K562 (cell line): Measurements from ENCODE around the gene NUP188. TPM values are rescaled to one million over a fixed set of nuclear protein-coding genes. Genes with fewer than 3 reads are reported as not detected.

Experiments
- ATAC-seq: fragments of 200-7000 bp; cut with Tn5 transposase; 3 replicates; pipeline ENCODE4 v1.9.1; 2020; ENCODE audit warnings: moderate library complexity
- BruUV-seq: library from RNA; stranded (reverse); fragments of 400-500 nt; replicated peaks from 2 replicates; lab custom pipeline; 2021; lab: Mats Ljungman, UMichigan
- CTCF ChIA-PET: fragments of 300-600 bp; formaldehyde crosslinking; extraction: SDS; loops from one replicate; lab custom pipeline; 2021; ENCODE audit warnings: low intra/inter-chr PET ratio; lab: Yijun Ruan, JAX
- POLR2A ChIA-PET: fragments of 300-600, 350-650 bp; sonication (Branson Sonifier 250); formaldehyde crosslinking; extraction: SDS; loops from one replicate; lab custom pipeline; 2021; ENCODE audit warnings: antibody characterized with exemption, inconsistent platforms; lab: Yijun Ruan, JAX
- DNase-seq, 4 experiments: peaks; one replicate each; pipeline versions ENCODE4 v3.0.0 to v3.0.0-alpha.2; 2011 to 2018; ENCODE audit warnings: low spot score in 3 of 4, mixed read lengths in 3 of 4; ENCODE audit errors: extremely low read depth in 1 of 4
- FAIRE-seq: peaks from 2 replicates; lab custom pipeline; 2011; peaks lifted over from hg19 to GRCh38; lab: Jason Lieb, UNC
- H2AFZ ChIP-seq: 2 replicates; pipeline ENCODE4 v1.6.0; 2011; ENCODE audit warnings: low read depth, low read length, control low read depth, inconsistent platforms
- H3K27ac ChIP-seq: fragments of 200-600 bp; 3 replicates; pipeline ENCODE4 v1.8.0; 2011; ENCODE audit warnings: low read depth, mild to moderate bottlenecking, control low read depth, inconsistent platforms, low read length, moderate library complexity, mixed read lengths; ENCODE audit errors: extremely low read depth
- H3K27me3 ChIP-seq, 2 experiments: fragments of 300-600 bp in 1 of 2; 2 replicates in 1 of 2; 3 replicates in 1 of 2; pipeline versions ENCODE4 v1.6.0 to v1.8.0; 2011; ENCODE audit warnings: inconsistent platforms in 2 of 2, low read length in 2 of 2, mild to moderate bottlenecking in 1 of 2, mixed read lengths in 1 of 2, moderate library complexity in 1 of 2; ENCODE audit not compliant: control insufficient read depth in 2 of 2, insufficient read depth in 2 of 2
- H3K36me3 ChIP-seq: fragments of 300-600 bp; 3 replicates; pipeline ENCODE4 v1.8.0; 2011; ENCODE audit warnings: mild to moderate bottlenecking, low read length, inconsistent platforms; ENCODE audit not compliant: control insufficient read depth, insufficient read depth
- H3K4me1 ChIP-seq, 2 experiments: fragments of 200-600 bp in 1 of 2; replicated peaks in 1 of 2; 2 replicates in 1 of 2; 3 replicates in 1 of 2; pipeline versions ENCODE4 v1.5.1 to v1.8.0; 2011; ENCODE audit warnings: inconsistent platforms in 2 of 2, low read length in 2 of 2, mild to moderate bottlenecking in 1 of 2, mixed read lengths in 1 of 2, moderate library complexity in 1 of 2; ENCODE audit not compliant: control insufficient read depth in 2 of 2, insufficient read depth in 2 of 2
- H3K4me2 ChIP-seq: 2 replicates; pipeline ENCODE4 v1.6.1; 2011; ENCODE audit warnings: low read length, control low read depth, inconsistent platforms, mixed read lengths; ENCODE audit not compliant: insufficient read depth
- H3K4me3 ChIP-seq: fragments of 200-600 bp; sonication (generic), shearing (Covaris generic); 2 replicates; pipeline ENCODE4 v1.5.1; 2016; ENCODE audit warnings: control low read depth, inconsistent platforms
- H3K79me2 ChIP-seq: fragments of 200-600 bp; 3 replicates; pipeline ENCODE4 v1.8.0; 2011; ENCODE audit warnings: low read length, inconsistent platforms; ENCODE audit not compliant: control insufficient read depth, insufficient read depth
- H3K9ac ChIP-seq, 2 experiments: 2 replicates each; pipeline versions ENCODE4 v1.6.0 to v1.6.1; 2011; ENCODE audit warnings: low read depth in 2 of 2, low read length in 2 of 2, control low read depth in 1 of 2, inconsistent platforms in 1 of 2, mild to moderate bottlenecking in 1 of 2, mixed read lengths in 1 of 2; ENCODE audit not compliant: insufficient read depth in 1 of 2
- H3K9me1 ChIP-seq: one replicate; pipeline ENCODE4 v1.6.0; 2011; ENCODE audit warnings: inconsistent platforms, mild to moderate bottlenecking, low read length, moderate library complexity; ENCODE audit not compliant: control insufficient read depth, insufficient read depth
- H3K9me3 ChIP-seq: replicated peaks from 2 replicates; pipeline ENCODE4 v1.5.1; 2011; ENCODE audit warnings: low read depth, low read length, inconsistent platforms; ENCODE audit not compliant: control insufficient read depth, insufficient read depth
- H4K20me1 ChIP-seq: replicated peaks from 2 replicates; pipeline ENCODE4 v1.6.1; 2011; ENCODE audit warnings: low read length, inconsistent platforms, mixed read lengths; ENCODE audit not compliant: control insufficient read depth, insufficient read depth
- CSDE1 ChIP-seq, 2 experiments: fragments of 450-650 bp; IDR thresholded peaks; 2 replicates each; pipeline ENCODE4 v1.6.1; 2016; ENCODE audit warnings: mild to moderate bottlenecking in 1 of 2
- DACH1 ChIP-seq: fragments of 450-650 bp; IDR thresholded peaks from 2 replicates; pipeline ENCODE4 v1.6.1; 2018; ENCODE audit not compliant: partially characterized antibody
- ESRRA ChIP-seq: fragments of 450-650 bp; IDR thresholded peaks from 2 replicates; pipeline ENCODE4 v1.6.1; 2014; ENCODE audit warnings: low read depth, mild to moderate bottlenecking, moderate library complexity, borderline replicate concordance
- FOXK2 ChIP-seq, 2 experiments: fragments of 450-650 bp; IDR thresholded peaks in 1 of 2; conservative IDR thresholded peaks in 1 of 2; 2 replicates each; pipeline ENCODE4 v1.6.1; 2016; ENCODE audit warnings: low read depth in 2 of 2, mild to moderate bottlenecking in 1 of 2
- FOXM1 ChIP-seq, 2 experiments: fragments of 450-650 bp in 1 of 2; sonication (generic) in 1 of 2; formaldehyde crosslinking in 1 of 2; IDR thresholded peaks; 2 replicates each; pipeline versions ENCODE4 v1.6.1 to v1.9.0; 2017 to 2022; ENCODE audit warnings: low read depth in 2 of 2, mild to moderate bottlenecking in 2 of 2, missing genetic modification reagents in 1 of 2, moderate library complexity in 1 of 2
- HMG20B ChIP-seq: fragments of 250-450 bp; sonication (Bioruptor Pico); IDR thresholded peaks from 2 replicates; pipeline ENCODE4 v1.5.0; 2021; ENCODE audit warnings: mild to moderate bottlenecking
- NCOA4 ChIP-seq: fragments of 450-650 bp; IDR thresholded peaks from 2 replicates; pipeline ENCODE4 v1.6.1; 2018; ENCODE audit warnings: mild to moderate bottlenecking; ENCODE audit not compliant: partially characterized antibody
- RBM25 ChIP-seq: fragments of 200-400 bp; formaldehyde crosslinking; IDR thresholded peaks from 2 replicates; pipeline ENCODE4 v1.6.1; 2018; ENCODE audit warnings: low read length, low read depth, moderate library complexity; ENCODE audit not compliant: severe bottlenecking
- ZFX ChIP-seq: sonication (generic); formaldehyde crosslinking; IDR thresholded peaks from 2 replicates; pipeline ENCODE4 v1.8.0; 2022; ENCODE audit warnings: mild to moderate bottlenecking, missing genetic modification reagents, moderate library complexity
- ZNF140 ChIP-seq: fragments of 250-450 bp; sonication (Bioruptor Pico); IDR thresholded peaks from 2 replicates; pipeline ENCODE4 v1.8.0; 2021; ENCODE audit warnings: moderate library complexity, mild to moderate bottlenecking, inconsistent platforms
- ZNF316 ChIP-seq: fragments of 450-650 bp; IDR thresholded peaks from 2 replicates; pipeline ENCODE4 v1.6.1; 2016
- ZNF354B ChIP-seq: fragments of 250-450 bp; sonication (Bioruptor Pico); IDR thresholded peaks from 2 replicates; pipeline ENCODE4 v1.4.0; 2020
- WGBS: fragments of 100-300 bp; shearing (Covaris generic); methylation state at CpG from one replicate; pipeline ENCODE4 v1.1.6; 2016; ENCODE audit warnings: low coverage, mixed read lengths; ENCODE audit not compliant: insufficient coverage; ENCODE audit errors: missing lambda C conversion rate; 5-methylcytosine and 5-hydroxymethylcytosine counted together
- in situ Hi-C: fragments of 300-500 bp; cut with MboI; formaldehyde crosslinking; loops from 4 replicates; pipeline ENCODE4 v1.15.0; 2018; ENCODE audit warnings: inconsistent platforms, mixed read lengths
- intact Hi-C: fragments of 100-400 bp; cut with micrococcal nuclease; formaldehyde crosslinking; loops from 2 replicates; pipeline ENCODE4 v1.14.2; 2022
- polyA plus RNA-seq, 8 experiments: library from polyadenylated mRNA; depleted of rRNA in 4 of 8; stranded (reverse) in 5 of 8; unstranded in 3 of 8; fragments of >200 nt; fragmentation: Nextera tagmentation in 2 of 8; fragmentation: Illumina TruSeq in 1 of 8; extraction: Ambion mirVana in 2 of 8; extraction: Trizol in 1 of 8; gene quantifications; 2 replicates each; pipeline versions ENCODE4 v1.2.1 to v1.2.3, GENCODE V29; 2011 to 2014; ENCODE audit warnings: inconsistent platforms in 1 of 8, missing spikeins in 1 of 8
- total RNA-seq, 7 experiments: library from RNA; depleted of rRNA in 6 of 7; stranded (reverse); fragments of >200 nt in 6 of 7; fragmentation: Illumina TruSeq in 2 of 7; extraction: Trizol in 2 of 7; gene quantifications; 2 replicates each; pipeline versions ENCODE4 v1.2.1 to v1.2.3, GENCODE V29; 2011 to 2021; ENCODE audit warnings: low replicate concordance in 1 of 7
- TF ChIP-seq, protein P1 (sequence below): IDR thresholded peaks from 2 replicates; pipeline ENCODE4 v1.6.1; 2016; ENCODE audit warnings: missing genetic modification characterization, missing compliant biosample characterization
- TF ChIP-seq, protein P2 (sequence below), 2 experiments: fragments of 450-650 bp in 1 of 2; IDR thresholded peaks; 2 replicates each; pipeline ENCODE4 v1.6.1; 2011 to 2017; ENCODE audit warnings: low read depth in 2 of 2, antibody characterized with exemption in 1 of 2, borderline replicate concordance in 1 of 2, low read length in 1 of 2, mild to moderate bottlenecking in 1 of 2, mixed read lengths in 1 of 2; ENCODE audit not compliant: control insufficient read depth in 1 of 2
- TF ChIP-seq, protein P3 (sequence below): fragments of 250-450 bp; sonication (Bioruptor Pico); IDR thresholded peaks from 2 replicates; pipeline ENCODE4 v1.4.0; 2020; ENCODE audit warnings: mild to moderate bottlenecking, moderate library complexity

Gene NUP188
- total and polyA plus RNA-seq, 9 of the 15 experiments (the other 6 are each of a cell fraction or from before 2014, with no cell fraction given), result 11.7 to 135 (median 70.6) TPM

DNA sequence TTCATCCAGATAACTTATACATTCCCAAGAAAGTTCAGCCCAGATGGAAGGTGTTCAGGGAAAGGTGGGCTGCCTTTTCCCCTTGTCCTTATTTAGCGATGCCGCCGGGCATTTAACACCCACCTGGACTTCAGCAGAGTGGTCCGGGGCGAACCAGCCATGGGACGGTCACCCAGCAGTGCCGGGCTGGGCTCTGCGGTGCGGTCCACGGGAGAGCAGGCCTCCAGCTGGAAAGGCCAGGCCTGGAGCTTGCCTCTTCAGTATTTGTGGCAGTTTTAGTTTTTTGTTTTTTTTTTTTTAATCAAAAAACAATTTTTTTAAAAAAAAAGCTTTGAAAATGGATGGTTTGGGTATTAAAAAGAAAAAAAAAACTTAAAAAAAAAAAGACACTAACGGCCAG lies 30.8 kb upstream of the NUP188 start:
- intact Hi-C loops (no loop called here), in situ Hi-C loops (no loop called here)
- peak overlapping the region in 1 of 2 experiments; percentile 58; a peak in 1 of 4 replicates for H3K9ac ChIP-seq
- FAIRE-seq (no peak), ATAC-seq (no peak), DNase-seq (no peak)
- ChIA-PET POLR2A (no interaction called here), CTCF (no interaction called here)
- H3K79me2 ChIP-seq, result 0 out of 3 replicates have a peak, but pooled peaks cover 9% of the 10 kb centered on the region
- WGBS, result 92% methylated on average over 10 of the region's 11 CpGs
- H3K4me2 ChIP-seq, result no peak overlapping the region
- peaks cover 29% of the 10 kb centered on the region; the same call in 2 of the 3 replicates for H3K36me3 ChIP-seq
- no peaks in the 10 kb centered on the region for H3K9me3 ChIP-seq
- no peak overlapping the region for H2AFZ ChIP-seq
- no TSS peak for BruUV-seq
- no peak overlapping the region for H3K4me3 ChIP-seq
- H3K4me1 ChIP-seq, result peaks cover 13 to 40% of the 10 kb centered on the region in 2 experiments
- no peaks in the 10 kb centered on the region for H3K9me1 ChIP-seq
- H3K27me3 ChIP-seq, result no peaks in the 10 kb centered on the region; a peak in 1 of 5 replicates
- H3K27ac ChIP-seq, result no peak overlapping the region
- H4K20me1 ChIP-seq, result no peaks in the 10 kb centered on the region
- TF ChIP-seq ZNF354B (CRISPR knock-in tag), result no peak
- no peak for TF ChIP-seq CSDE1 (IDR thresholded peaks at IDR 0.05)
- no peak for TF ChIP-seq ZNF140 (CRISPR knock-in tag)
- TF ChIP-seq, protein P1, sequence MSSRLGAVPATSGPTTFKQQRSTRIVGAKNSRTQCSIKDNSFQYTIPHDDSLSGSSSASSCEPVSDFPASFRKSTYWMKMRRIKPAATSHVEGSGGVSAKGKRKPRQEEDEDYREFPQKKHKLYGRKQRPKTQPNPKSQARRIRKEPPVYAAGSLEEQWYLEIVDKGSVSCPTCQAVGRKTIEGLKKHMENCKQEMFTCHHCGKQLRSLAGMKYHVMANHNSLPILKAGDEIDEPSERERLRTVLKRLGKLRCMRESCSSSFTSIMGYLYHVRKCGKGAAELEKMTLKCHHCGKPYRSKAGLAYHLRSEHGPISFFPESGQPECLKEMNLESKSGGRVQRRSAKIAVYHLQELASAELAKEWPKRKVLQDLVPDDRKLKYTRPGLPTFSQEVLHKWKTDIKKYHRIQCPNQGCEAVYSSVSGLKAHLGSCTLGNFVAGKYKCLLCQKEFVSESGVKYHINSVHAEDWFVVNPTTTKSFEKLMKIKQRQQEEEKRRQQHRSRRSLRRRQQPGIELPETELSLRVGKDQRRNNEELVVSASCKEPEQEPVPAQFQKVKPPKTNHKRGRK (tag), result no peak
- TF ChIP-seq, protein P2, sequence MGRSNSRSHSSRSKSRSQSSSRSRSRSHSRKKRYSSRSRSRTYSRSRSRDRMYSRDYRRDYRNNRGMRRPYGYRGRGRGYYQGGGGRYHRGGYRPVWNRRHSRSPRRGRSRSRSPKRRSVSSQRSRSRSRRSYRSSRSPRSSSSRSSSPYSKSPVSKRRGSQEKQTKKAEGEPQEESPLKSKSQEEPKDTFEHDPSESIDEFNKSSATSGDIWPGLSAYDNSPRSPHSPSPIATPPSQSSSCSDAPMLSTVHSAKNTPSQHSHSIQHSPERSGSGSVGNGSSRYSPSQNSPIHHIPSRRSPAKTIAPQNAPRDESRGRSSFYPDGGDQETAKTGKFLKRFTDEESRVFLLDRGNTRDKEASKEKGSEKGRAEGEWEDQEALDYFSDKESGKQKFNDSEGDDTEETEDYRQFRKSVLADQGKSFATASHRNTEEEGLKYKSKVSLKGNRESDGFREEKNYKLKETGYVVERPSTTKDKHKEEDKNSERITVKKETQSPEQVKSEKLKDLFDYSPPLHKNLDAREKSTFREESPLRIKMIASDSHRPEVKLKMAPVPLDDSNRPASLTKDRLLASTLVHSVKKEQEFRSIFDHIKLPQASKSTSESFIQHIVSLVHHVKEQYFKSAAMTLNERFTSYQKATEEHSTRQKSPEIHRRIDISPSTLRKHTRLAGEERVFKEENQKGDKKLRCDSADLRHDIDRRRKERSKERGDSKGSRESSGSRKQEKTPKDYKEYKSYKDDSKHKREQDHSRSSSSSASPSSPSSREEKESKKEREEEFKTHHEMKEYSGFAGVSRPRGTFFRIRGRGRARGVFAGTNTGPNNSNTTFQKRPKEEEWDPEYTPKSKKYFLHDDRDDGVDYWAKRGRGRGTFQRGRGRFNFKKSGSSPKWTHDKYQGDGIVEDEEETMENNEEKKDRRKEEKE (IDR thresholded peaks at IDR 0.05; ENCODE audit: borderline replicate concordance in 1 of 2, control insufficient read depth in 1 of 2, low read depth in 2 of 2, low read length in 1 of 2), result no peak
- no peak for TF ChIP-seq ZFX
- TF ChIP-seq FOXM1 (IDR thresholded peaks at IDR 0.05; ENCODE audit: low read depth), result no peak
- no peak for TF ChIP-seq FOXM1 (CRISPR knock-in tag; IDR thresholded peaks at IDR 0.05; ENCODE audit: low read depth)
- no peak for TF ChIP-seq NCOA4
- TF ChIP-seq ESRRA, result no peak
- TF ChIP-seq FOXK2 (conservative IDR thresholded peaks at IDR 0.05 in 1 of 2, IDR thresholded peaks at IDR 0.05 in 1 of 2; ENCODE audit: low read depth in 2 of 2), result no peak
- TF ChIP-seq, protein P3, sequence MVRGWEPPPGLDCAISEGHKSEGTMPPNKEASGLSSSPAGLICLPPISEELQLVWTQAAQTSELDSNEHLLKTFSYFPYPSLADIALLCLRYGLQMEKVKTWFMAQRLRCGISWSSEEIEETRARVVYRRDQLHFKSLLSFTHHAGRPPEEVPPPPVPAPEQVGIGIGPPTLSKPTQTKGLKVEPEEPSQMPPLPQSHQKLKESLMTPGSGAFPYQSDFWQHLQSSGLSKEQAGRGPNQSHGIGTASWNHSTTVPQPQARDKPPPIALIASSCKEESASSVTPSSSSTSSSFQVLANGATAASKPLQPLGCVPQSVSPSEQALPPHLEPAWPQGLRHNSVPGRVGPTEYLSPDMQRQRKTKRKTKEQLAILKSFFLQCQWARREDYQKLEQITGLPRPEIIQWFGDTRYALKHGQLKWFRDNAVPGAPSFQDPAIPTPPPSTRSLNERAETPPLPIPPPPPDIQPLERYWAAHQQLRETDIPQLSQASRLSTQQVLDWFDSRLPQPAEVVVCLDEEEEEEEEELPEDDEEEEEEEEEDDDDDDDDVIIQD, result no peak
- no peak for TF ChIP-seq ZNF316
- TF ChIP-seq DACH1, result no peak
- no peak for TF ChIP-seq HMG20B (CRISPR knock-in tag)
- TF ChIP-seq RBM25, result no peak
